Measurements from ENCODE around the gene CCIN.

Gene CCIN

GRCh38 chr9:36189976-36190375 lies 20.8 kb downstream of the CCIN start:
- peak overlapping the region; percentile 78 for H3K4me3 ChIP-seq (ENCODE audit: low read depth, low read length)
- no peak for TF ChIP-seq CTCF (conservative IDR thresholded peaks at IDR 0.05; ENCODE audit: low read depth, low read length)
- no peak for DNase-seq (ENCODE audit: low read depth)

- peak; percentile 59 for TF ChIP-seq CTCF (conservative IDR thresholded peaks at IDR 0.05; ENCODE audit: low read depth, low read length)
- H3K4me3 ChIP-seq (ENCODE audit: low read depth, low read length) = peak within 1 kb of the TSS; percentile 78
- DNase-seq (ENCODE audit: low read depth) = peak; percentile 99
Observed at GRCh38 chr9:36190388-36191289, 21.5 kb downstream of the CCIN start, which contains the start of gene CLTA. Gene CLTA, plus strand, starts transcription at chr9:36190921. Its CDS starts 136 bp downstream, at chr9:36191057.

- DNase-seq (ENCODE audit: low read depth) = peak; percentile 41
- H3K4me3 ChIP-seq (ENCODE audit: low read depth, low read length) = peak overlapping the region; percentile 78
- no peak for TF ChIP-seq CTCF (conservative IDR thresholded peaks at IDR 0.05; ENCODE audit: low read depth, low read length)
Observed at GRCh38 chr9:36191290-36191645, 22.1 kb downstream of the CCIN start.

- DNase-seq (ENCODE audit: low read depth) = peak; percentile 27
- no peak for TF ChIP-seq CTCF (conservative IDR thresholded peaks at IDR 0.05; ENCODE audit: low read depth, low read length)
- peak overlapping the region; percentile 78 for H3K4me3 ChIP-seq (ENCODE audit: low read depth, low read length)
Observed at GRCh38 chr9:36191686-36192085, 22.5 kb downstream of the CCIN start.

- peak overlapping the region; percentile 78 for H3K4me3 ChIP-seq (ENCODE audit: low read depth, low read length)
- TF ChIP-seq CTCF (conservative IDR thresholded peaks at IDR 0.05; ENCODE audit: low read depth, low read length) = no peak
- DNase-seq (ENCODE audit: low read depth) = peak; percentile 22
Observed at GRCh38 chr9:36192196-36192595, 23.0 kb downstream of the CCIN start.

GRCh38 chr9:36193023-36193422 lies 23.8 kb downstream of the CCIN start:
- TF ChIP-seq CTCF (conservative IDR thresholded peaks at IDR 0.05; ENCODE audit: low read depth, low read length) = no peak
- peak overlapping the region; percentile 78 for H3K4me3 ChIP-seq (ENCODE audit: low read depth, low read length)

More at GRCh38 chr9:36193023-36193422, 23.8 kb downstream of the CCIN start:
- peak; percentile 32 for DNase-seq (ENCODE audit: low read depth)

Measured in choroid plexus epithelial cell (primary cell).